CD4-positive, CD25-positive, alpha-beta regulatory T cell (primary cell): ENCODE measurements around the gene PTPRN2. TPM values are rescaled to one million over a fixed set of nuclear protein-coding genes. Genes with fewer than 3 reads are reported as not detected.
"Not testable (repeated sequence)": the region's sequence is repeated elsewhere in the genome, so short reads cannot be mapped to it uniquely, and the experiment has no call there.

Experiments
- ATAC-seq, 2 donors: fragments of 150-1000 bp; cut with Tn5 transposase; one replicate each; pipeline ENCODE4 v1.10.0; 2021; ENCODE audit warnings: low read depth in 2 of 2, moderate number of reproducible peaks in 2 of 2, moderate library complexity in 1 of 2
- DNase-seq, 3 donors: peaks; one replicate each; pipeline versions ENCODE4 v3.0.0 to v3.0.0-alpha.2; 2012 to 2022; ENCODE audit warnings: mixed read lengths in 1 of 3
- H3K27ac ChIP-seq: one replicate; pipeline ENCODE4 v1.7.0; 2013; ENCODE audit warnings: mild to moderate bottlenecking, low read length; ENCODE audit not compliant: insufficient read depth, poor library complexity, severe bottlenecking
- H3K27me3 ChIP-seq: one replicate; pipeline ENCODE4 v1.7.0; 2013; ENCODE audit warnings: low read length; ENCODE audit not compliant: control insufficient read depth, insufficient read depth
- H3K36me3 ChIP-seq: one replicate; pipeline ENCODE4 v1.7.0; 2013; ENCODE audit warnings: mild to moderate bottlenecking, low read length, moderate library complexity; ENCODE audit not compliant: control insufficient read depth, insufficient read depth
- H3K4me1 ChIP-seq: 2 replicates; pipeline ENCODE4 v1.7.0; 2013; ENCODE audit warnings: mild to moderate bottlenecking, low read length; ENCODE audit not compliant: insufficient read depth, control insufficient read depth, poor library complexity, severe bottlenecking
- H3K4me3 ChIP-seq: one replicate; pipeline ENCODE4 v1.7.0; 2013; ENCODE audit warnings: low read depth, mild to moderate bottlenecking, low read length, moderate library complexity
- H3K9me3 ChIP-seq, 2 experiments: 1 replicate in 1 of 2; 2 replicates in 1 of 2; pipeline ENCODE4 v1.7.0; 2013; ENCODE audit warnings: low read length in 2 of 2, mild to moderate bottlenecking in 1 of 2, moderate library complexity in 1 of 2; ENCODE audit not compliant: control insufficient read depth in 2 of 2
- H3K27ac Mint-ChIP-seq, 3 donors: one replicate each; pipeline ENCODE4 v1.8.0; 2020 to 2022; ENCODE audit warnings: mild to moderate bottlenecking in 3 of 3, mixed read lengths in 3 of 3, moderate library complexity in 2 of 3
- H3K27me3 Mint-ChIP-seq: one replicate; pipeline ENCODE4 v1.8.0; 2022; ENCODE audit warnings: mild to moderate bottlenecking, mixed read lengths
- H3K36me3 Mint-ChIP-seq: one replicate; pipeline ENCODE4 v1.8.0; 2020; ENCODE audit warnings: mixed read lengths
- H3K4me1 Mint-ChIP-seq, 4 donors: one replicate each; pipeline ENCODE4 v1.8.0; 2020 to 2022; ENCODE audit warnings: mixed read lengths in 4 of 4, mild to moderate bottlenecking in 1 of 4
- H3K4me3 Mint-ChIP-seq, 4 donors: one replicate each; pipeline ENCODE4 v1.8.0; 2020 to 2022; ENCODE audit warnings: mild to moderate bottlenecking in 4 of 4, mixed read lengths in 4 of 4, moderate library complexity in 3 of 4
- H3K9me3 Mint-ChIP-seq, 7 donors: one replicate each; pipeline ENCODE4 v1.8.0; 2020 to 2022; ENCODE audit warnings: mixed read lengths in 7 of 7, mild to moderate bottlenecking in 3 of 7, moderate library complexity in 2 of 7
- polyA plus RNA-seq, 4 donors: library from polyadenylated mRNA; unstranded; fragments of 300-500 nt; fragmentation: Illumina TruSeq; gene quantifications; one replicate each; pipeline ENCODE4 v1.2.3, GENCODE V29; 2021
- total RNA-seq: library from RNA; stranded (reverse); gene quantifications from one replicate; pipeline ENCODE4 v1.2.3, GENCODE V29; 2022

Gene PTPRN2
- total and polyA plus RNA-seq, 5 donors from 2014 or later: 1.6 to 4.7 (median 2.7) TPM

- no peaks in the 10 kb centered on the region for H3K36me3 Mint-ChIP-seq
- Histone ChIP-seq H3K27me3 (no peaks in the 10 kb centered on the region), H3K36me3 (no peaks in the 10 kb centered on the region), H3K4me1 (no peaks in the 10 kb centered on the region), H3K27ac (no peak overlapping the region), H3K9me3 (no peaks in the 10 kb centered on the region), H3K4me3 (no peak overlapping the region)
- DNase-seq: no peak
- no peak for ATAC-seq
- no peaks in the 10 kb centered on the region for H3K4me1 Mint-ChIP-seq
- H3K27me3 Mint-ChIP-seq: peaks cover 7% of the 10 kb centered on the region
- peak overlapping the region in 1 of 3 donors; percentile 77 for H3K27ac Mint-ChIP-seq
- no peak overlapping the region for H3K4me3 Mint-ChIP-seq
- H3K9me3 Mint-ChIP-seq: peaks cover 0 to 4% (median 0%) of the 10 kb centered on the region in 7 donors
Observed at GRCh38 chr7:157726764-157727163, 860.9 kb downstream of the PTPRN2 start.

- not testable (repeated sequence) for H3K27me3 Mint-ChIP-seq, ATAC-seq, DNase-seq, H3K4me1 Mint-ChIP-seq, H3K27me3 ChIP-seq, H3K27ac Mint-ChIP-seq, H3K27ac ChIP-seq, H3K9me3 ChIP-seq, H3K36me3 ChIP-seq, H3K36me3 Mint-ChIP-seq, H3K4me3 Mint-ChIP-seq, H3K4me1 ChIP-seq, H3K9me3 Mint-ChIP-seq, H3K4me3 ChIP-seq
Observed at GRCh38 chr7:157725312-157725711, 862.3 kb downstream of the PTPRN2 start.

- Histone ChIP-seq H3K36me3 (no peaks in the 10 kb centered on the region), H3K27me3 (no peaks in the 10 kb centered on the region), H3K9me3 (no peaks in the 10 kb centered on the region), H3K27ac (no peak overlapping the region), H3K4me3 (no peak overlapping the region), H3K4me1 (no peaks in the 10 kb centered on the region)
- DNase-seq (no peak), ATAC-seq (no peak)
- Mint-ChIP-seq H3K9me3 (peaks cover 0 to 2% (median 0%) of the 10 kb centered on the region in 7 donors), H3K27me3 (peaks cover 7% of the 10 kb centered on the region), H3K4me1 (no peaks in the 10 kb centered on the region), H3K4me3 (no peak overlapping the region), H3K27ac (peak overlapping the region in 1 of 3 donors; percentile 89), H3K36me3 (no peaks in the 10 kb centered on the region)
Observed at GRCh38 chr7:157723205-157723604, 864.4 kb downstream of the PTPRN2 start.

- Histone ChIP-seq H3K36me3 (no peaks in the 10 kb centered on the region), H3K27ac (no peak overlapping the region), H3K4me3 (no peak overlapping the region), H3K27me3 (no peaks in the 10 kb centered on the region), H3K4me1 (no peaks in the 10 kb centered on the region), H3K9me3 (no peaks in the 10 kb centered on the region)
- Mint-ChIP-seq H3K4me1 (no peaks in the 10 kb centered on the region), H3K27me3 (peaks cover 7% of the 10 kb centered on the region), H3K27ac (no peak overlapping the region), H3K9me3 (peaks cover 0 to 2% (median 0%) of the 10 kb centered on the region in 7 donors), H3K4me3 (no peak overlapping the region), H3K36me3 (no peaks in the 10 kb centered on the region)
- DNase-seq (no peak), ATAC-seq (no peak)
Observed at GRCh38 chr7:157722137-157723060, 865.2 kb downstream of the PTPRN2 start.

- H3K36me3 Mint-ChIP-seq: no peaks in the 10 kb centered on the region
- Histone ChIP-seq H3K36me3 (no peaks in the 10 kb centered on the region), H3K4me3 (no peak overlapping the region), H3K27ac (no peak overlapping the region), H3K27me3 (no peaks in the 10 kb centered on the region), H3K9me3 (no peaks in the 10 kb centered on the region), H3K4me1 (no peaks in the 10 kb centered on the region)
- H3K4me1 Mint-ChIP-seq: no peaks in the 10 kb centered on the region
- no peak for DNase-seq
- ATAC-seq: no peak
- peaks cover 7% of the 10 kb centered on the region for H3K27me3 Mint-ChIP-seq
- H3K4me3 Mint-ChIP-seq: no peak overlapping the region
- H3K27ac Mint-ChIP-seq: no peak overlapping the region
- peaks cover 0 to 2% (median 0%) of the 10 kb centered on the region in 7 donors for H3K9me3 Mint-ChIP-seq
Observed at GRCh38 chr7:157721468-157722136, 866.0 kb downstream of the PTPRN2 start.

- H3K36me3 Mint-ChIP-seq: no peaks in the 10 kb centered on the region
- no peaks in the 10 kb centered on the region for H3K4me1 Mint-ChIP-seq
- H3K9me3 Mint-ChIP-seq: peaks cover 0 to 2% (median 0%) of the 10 kb centered on the region in 7 donors
- H3K27me3 Mint-ChIP-seq: peaks cover 7% of the 10 kb centered on the region
- no peak overlapping the region for H3K4me3 ChIP-seq
- no peaks in the 10 kb centered on the region for H3K9me3 ChIP-seq
- no peak for ATAC-seq
- H3K4me1 ChIP-seq: no peaks in the 10 kb centered on the region
- H3K27ac Mint-ChIP-seq: no peak overlapping the region
- H3K27me3 ChIP-seq: no peaks in the 10 kb centered on the region
- DNase-seq: no peak
- no peak overlapping the region for H3K27ac ChIP-seq
- H3K36me3 ChIP-seq: no peaks in the 10 kb centered on the region
- H3K4me3 Mint-ChIP-seq: no peak overlapping the region
Observed at GRCh38 chr7:157719705-157720655, 867.6 kb downstream of the PTPRN2 start.

- H3K4me1 Mint-ChIP-seq: no peaks in the 10 kb centered on the region
- H3K27me3 Mint-ChIP-seq: peaks cover 2% of the 10 kb centered on the region
- H3K4me3 Mint-ChIP-seq: no peak overlapping the region
- Histone ChIP-seq H3K36me3 (no peaks in the 10 kb centered on the region), H3K27me3 (no peaks in the 10 kb centered on the region), H3K4me1 (no peaks in the 10 kb centered on the region), H3K27ac (no peak overlapping the region), H3K4me3 (no peak overlapping the region), H3K9me3 (no peaks in the 10 kb centered on the region)
- peaks cover 0 to 2% (median 0%) of the 10 kb centered on the region in 7 donors for H3K9me3 Mint-ChIP-seq
- no peaks in the 10 kb centered on the region for H3K36me3 Mint-ChIP-seq
- ATAC-seq (no peak), DNase-seq (no peak)
- H3K27ac Mint-ChIP-seq: no peak overlapping the region
Observed at GRCh38 chr7:157719008-157719682, 868.5 kb downstream of the PTPRN2 start.
